ENCODE data around the gene THAP12. TPM values are rescaled to one million over a fixed set of nuclear protein-coding genes. Genes with fewer than 3 reads are reported as not detected.

THAP12 gene
- polyA plus RNA-seq, 1 donor (not counting 4 experiments of a cell fraction or from before 2014, with no cell fraction given), result 49.8 TPM

DNA sequence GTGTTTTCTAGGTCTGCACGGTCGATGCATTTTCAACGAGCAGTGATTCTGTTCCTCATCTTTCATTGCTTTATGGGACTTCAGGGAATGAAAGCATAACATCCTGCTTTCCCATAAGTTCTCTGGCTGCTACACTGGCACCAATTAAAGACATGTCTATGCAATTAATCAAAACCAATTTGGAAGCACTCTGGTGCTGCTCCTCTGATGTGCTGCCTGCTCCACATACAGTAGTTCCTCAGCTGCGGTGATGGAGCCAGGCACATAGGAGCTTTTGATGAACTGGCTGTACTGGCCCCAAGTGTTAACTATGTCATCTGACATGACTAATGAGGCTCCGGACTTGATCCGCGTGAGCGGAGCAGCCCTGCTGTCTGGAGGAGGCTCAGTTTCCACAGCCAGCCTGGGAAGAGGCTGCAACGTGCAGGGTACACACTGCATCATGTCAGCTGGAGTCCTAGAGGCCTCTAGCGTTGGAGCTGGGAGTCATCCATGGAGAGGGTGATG lies 30.0 kb upstream of the THAP12 start:
- TF ChIP-seq EZH2 (IDR thresholded peaks at IDR 0.05; ENCODE audit: low read length), result no peak
- TF ChIP-seq, protein P1, sequence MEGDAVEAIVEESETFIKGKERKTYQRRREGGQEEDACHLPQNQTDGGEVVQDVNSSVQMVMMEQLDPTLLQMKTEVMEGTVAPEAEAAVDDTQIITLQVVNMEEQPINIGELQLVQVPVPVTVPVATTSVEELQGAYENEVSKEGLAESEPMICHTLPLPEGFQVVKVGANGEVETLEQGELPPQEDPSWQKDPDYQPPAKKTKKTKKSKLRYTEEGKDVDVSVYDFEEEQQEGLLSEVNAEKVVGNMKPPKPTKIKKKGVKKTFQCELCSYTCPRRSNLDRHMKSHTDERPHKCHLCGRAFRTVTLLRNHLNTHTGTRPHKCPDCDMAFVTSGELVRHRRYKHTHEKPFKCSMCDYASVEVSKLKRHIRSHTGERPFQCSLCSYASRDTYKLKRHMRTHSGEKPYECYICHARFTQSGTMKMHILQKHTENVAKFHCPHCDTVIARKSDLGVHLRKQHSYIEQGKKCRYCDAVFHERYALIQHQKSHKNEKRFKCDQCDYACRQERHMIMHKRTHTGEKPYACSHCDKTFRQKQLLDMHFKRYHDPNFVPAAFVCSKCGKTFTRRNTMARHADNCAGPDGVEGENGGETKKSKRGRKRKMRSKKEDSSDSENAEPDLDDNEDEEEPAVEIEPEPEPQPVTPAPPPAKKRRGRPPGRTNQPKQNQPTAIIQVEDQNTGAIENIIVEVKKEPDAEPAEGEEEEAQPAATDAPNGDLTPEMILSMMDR (optimal IDR thresholded peaks at IDR 0.05 in 1 of 3, IDR thresholded peaks at IDR 0.05 in 1 of 3, conservative IDR thresholded peaks at IDR 0.05 in 1 of 3; ENCODE audit: extremely low read depth in 1 of 3, insufficient read depth in 2 of 3, low read length in 3 of 3), result no peak
- no peak for FAIRE-seq
- no peak overlapping the region for H3K4me2 ChIP-seq (ENCODE audit: control insufficient read depth, extremely low read depth, insufficient read depth, low read depth, low read length)

DNA sequence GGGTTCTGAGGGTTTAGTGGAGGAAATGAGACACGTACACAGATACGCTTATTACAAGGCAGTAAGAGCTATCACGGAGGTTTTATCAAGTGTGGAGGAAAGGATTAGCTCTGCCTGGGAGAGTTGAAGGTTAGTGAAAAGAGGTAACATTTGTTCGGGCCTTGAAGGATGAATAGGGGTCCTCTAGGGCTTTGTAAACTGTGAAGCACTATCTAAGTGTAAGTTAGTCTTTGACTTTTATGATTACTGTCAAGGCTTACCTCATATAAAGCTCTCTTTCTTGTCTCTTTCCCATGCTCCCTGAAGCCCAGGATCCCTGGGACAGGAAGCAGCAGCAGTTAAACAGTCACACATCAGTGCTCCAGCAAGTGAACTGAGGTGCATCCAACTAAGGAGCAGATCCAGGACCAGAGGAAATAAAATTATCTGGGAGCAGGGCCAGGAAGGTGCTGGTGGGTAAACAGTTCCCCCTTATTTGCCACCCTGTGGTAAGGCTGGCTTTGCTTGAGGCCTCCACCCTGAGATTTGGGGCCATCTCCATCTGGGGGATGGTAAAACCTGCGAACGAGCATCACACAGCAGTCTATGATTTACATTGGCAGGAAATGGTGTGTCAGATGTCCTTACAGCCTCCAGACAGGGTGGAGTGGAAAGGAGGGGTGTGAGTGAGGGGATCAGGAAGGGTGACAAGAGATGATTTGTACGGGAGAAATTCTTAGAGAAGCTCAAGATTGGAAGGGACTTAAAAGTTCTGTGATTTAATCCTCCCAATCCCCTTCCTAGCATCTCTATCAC lies 27.4 kb upstream of the THAP12 start:
- TF ChIP-seq EZH2 (IDR thresholded peaks at IDR 0.05; ENCODE audit: low read length), result no peak
- TF ChIP-seq, protein P1 (optimal IDR thresholded peaks at IDR 0.05 in 1 of 3, IDR thresholded peaks at IDR 0.05 in 1 of 3, conservative IDR thresholded peaks at IDR 0.05 in 1 of 3; ENCODE audit: extremely low read depth in 1 of 3, insufficient read depth in 2 of 3, low read length in 3 of 3), result no peak

More for the DNA sequence above, 30.0 kb upstream of the THAP12 start:
- H3K4me3 ChIP-seq (ENCODE audit: control insufficient read depth in 2 of 3, extremely low read depth in 1 of 3, insufficient read depth in 2 of 3, low read depth in 1 of 3, low read length in 3 of 3), result no peak overlapping the region
- no peaks in the 10 kb centered on the region for H3K9me1 ChIP-seq (ENCODE audit: control insufficient read depth, extremely low read depth, insufficient read depth, low read length)
- H3K79me2 ChIP-seq (ENCODE audit: control insufficient read depth, insufficient read depth, low read length), result no peaks in the 10 kb centered on the region
- dilution Hi-C loops (cut with MboI; ENCODE audit: extremely low pct_ligation_motif_present, low sequenced_read_pairs), result no loop called here
- DNase-seq (ENCODE audit: low read depth, low spot score), result no peak
- no peaks in the 10 kb centered on the region for H3K4me1 ChIP-seq (ENCODE audit: control insufficient read depth, extremely low read depth, insufficient read depth, low read length)
- no peak overlapping the region for H3K9ac ChIP-seq (ENCODE audit: control insufficient read depth, extremely low read depth, insufficient read depth, low read length)
- no peak overlapping the region for H3K27ac ChIP-seq (ENCODE audit: control insufficient read depth, insufficient read depth, low read length)
- H3K27me3 ChIP-seq (ENCODE audit: control insufficient read depth, extremely low read depth, insufficient read depth, low read length), result peaks cover 9% of the 10 kb centered on the region
- no peak overlapping the region for H2AFZ ChIP-seq (ENCODE audit: control insufficient read depth, low read length)
- H3K36me3 ChIP-seq (ENCODE audit: control insufficient read depth in 2 of 2, extremely low read depth in 1 of 2, insufficient read depth in 2 of 2, low read length in 2 of 2), result no peaks in the 10 kb centered on the region
- no peaks in the 10 kb centered on the region for H4K20me1 ChIP-seq (ENCODE audit: control insufficient read depth, extremely low read depth, insufficient read depth, low read length)
- H3K9me3 ChIP-seq (ENCODE audit: control insufficient read depth, low read depth, low read length), result no peaks in the 10 kb centered on the region

More for the DNA sequence above, 27.4 kb upstream of the THAP12 start:
- Histone ChIP-seq H3K4me2 (ENCODE audit: control insufficient read depth, extremely low read depth, insufficient read depth, low read depth, low read length) (no peak overlapping the region), H3K9ac (ENCODE audit: control insufficient read depth, extremely low read depth, insufficient read depth, low read length) (no peak overlapping the region), H3K4me3 (ENCODE audit: control insufficient read depth in 2 of 3, extremely low read depth in 1 of 3, insufficient read depth in 2 of 3, low read depth in 1 of 3, low read length in 3 of 3) (no peak overlapping the region), H3K9me1 (ENCODE audit: control insufficient read depth, extremely low read depth, insufficient read depth, low read length) (no peaks in the 10 kb centered on the region), H3K36me3 (ENCODE audit: control insufficient read depth in 2 of 2, extremely low read depth in 1 of 2, insufficient read depth in 2 of 2, low read length in 2 of 2) (no peaks in the 10 kb centered on the region), H3K9me3 (ENCODE audit: control insufficient read depth, low read depth, low read length) (no peaks in the 10 kb centered on the region), H3K27ac (ENCODE audit: control insufficient read depth, insufficient read depth, low read length) (no peak overlapping the region), H3K79me2 (ENCODE audit: control insufficient read depth, insufficient read depth, low read length) (no peaks in the 10 kb centered on the region), H3K27me3 (ENCODE audit: control insufficient read depth, extremely low read depth, insufficient read depth, low read length) (peaks cover 7% of the 10 kb centered on the region), H3K4me1 (ENCODE audit: control insufficient read depth, extremely low read depth, insufficient read depth, low read length) (no peaks in the 10 kb centered on the region), H2AFZ (ENCODE audit: control insufficient read depth, low read length) (no peak overlapping the region), H4K20me1 (ENCODE audit: control insufficient read depth, extremely low read depth, insufficient read depth, low read length) (no peaks in the 10 kb centered on the region)
- no peak for DNase-seq (ENCODE audit: low read depth, low spot score)
- FAIRE-seq, result no peak
- dilution Hi-C loops (cut with MboI; ENCODE audit: extremely low pct_ligation_motif_present, low sequenced_read_pairs), result no loop called here

Data from keratinocyte (primary cell).